OCI-LY1 (cell line): ENCODE data around the gene DDX49.
A peak's percentile ranks its signal among the peaks of the same experiment; 100 is the strongest.

Experiments used
- H2AFZ ChIP-seq: fragments of 200-600 bp; sonication (generic), shearing (Covaris generic); 2 replicates; pipeline ENCODE4 v1.6.0; 2014; ENCODE audit warnings: antibody characterized with exemption, mild to moderate bottlenecking, low read length
- H3F3A ChIP-seq: fragments of 200-600 bp; sonication (generic), shearing (Covaris generic); 2 replicates; pipeline ENCODE4 v1.6.0; 2014; ENCODE audit warnings: mild to moderate bottlenecking, antibody characterized with exemption, low read length, moderate library complexity; ENCODE audit not compliant: insufficient read depth
- H3K27ac ChIP-seq: fragments of 200-600 bp; sonication (generic); 2 replicates; pipeline ENCODE4 v1.5.1; 2014; ENCODE audit warnings: low read length, mixed run types, mild to moderate bottlenecking, low read depth; ENCODE audit not compliant: poor library complexity, severe bottlenecking
- H3K27me3 ChIP-seq: fragments of 200-600 bp; sonication (generic); 2 replicates; pipeline ENCODE4 v1.6.0; 2014; ENCODE audit warnings: antibody characterized with exemption, mild to moderate bottlenecking, low read length, moderate library complexity; ENCODE audit not compliant: insufficient read depth
- H3K36me3 ChIP-seq: fragments of 200-600 bp; sonication (generic); 2 replicates; pipeline ENCODE4 v1.6.1; 2014; ENCODE audit warnings: mild to moderate bottlenecking, antibody characterized with exemption, low read length, moderate library complexity, mixed read lengths; ENCODE audit not compliant: insufficient read depth
- H3K4me1 ChIP-seq: fragments of 200-600 bp; sonication (generic); 2 replicates; pipeline ENCODE4 v1.5.1; 2014; ENCODE audit warnings: mild to moderate bottlenecking, low read length, moderate library complexity; ENCODE audit not compliant: insufficient read depth, severe bottlenecking
- H3K4me2 ChIP-seq: fragments of 200-600 bp; sonication (generic), shearing (Covaris generic); 2 replicates; pipeline ENCODE4 v1.6.1; 2014; ENCODE audit warnings: low read length
- H3K4me3 ChIP-seq: fragments of 200-600 bp; sonication (generic); 2 replicates; pipeline ENCODE4 v1.5.1; 2014; ENCODE audit warnings: low read length, low read depth, mild to moderate bottlenecking, mixed read lengths; ENCODE audit not compliant: poor library complexity, severe bottlenecking
- H3K79me2 ChIP-seq: fragments of 200-600 bp; shearing (Covaris generic); 2 replicates; pipeline ENCODE4 v1.6.1; 2016; ENCODE audit warnings: mixed run types, low read length, mixed read lengths; ENCODE audit not compliant: insufficient read depth
- H3K9ac ChIP-seq: fragments of 200-600 bp; sonication (generic), shearing (Covaris generic); 2 replicates; pipeline ENCODE4 v1.6.1; 2014; ENCODE audit warnings: mild to moderate bottlenecking, low read length, mixed read lengths
- H3K9me2 ChIP-seq: fragments of 200-600 bp; sonication (generic), shearing (Covaris generic); 2 replicates; pipeline ENCODE4 v1.6.1; 2014; ENCODE audit warnings: low read depth, mild to moderate bottlenecking, low read length, mixed read lengths
- H3K9me3 ChIP-seq: fragments of 200-600 bp; shearing (Covaris generic); 2 replicates; pipeline ENCODE4 v1.6.1; 2014; ENCODE audit warnings: low read length, mixed read lengths
- H4K20me1 ChIP-seq: fragments of 200-600 bp; sonication (generic), shearing (Covaris generic); 2 replicates; pipeline ENCODE4 v1.6.0; 2016; ENCODE audit warnings: mild to moderate bottlenecking, low read length; ENCODE audit not compliant: insufficient read depth
- EZH2 ChIP-seq: fragments of 200-600 bp; sonication (generic), shearing (Covaris generic); IDR thresholded peaks from 2 replicates; pipeline ENCODE4 v1.8.0; 2017; ENCODE audit warnings: borderline replicate concordance, mixed run types, mild to moderate bottlenecking, antibody characterized with exemption, low read length, moderate library complexity, mixed read lengths
- TF ChIP-seq, protein P1 (sequence below): fragments of 200-600 bp; sonication (generic), shearing (Covaris generic); IDR thresholded peaks from 2 replicates; pipeline ENCODE4 v1.5.1; 2017; ENCODE audit warnings: mild to moderate bottlenecking, antibody characterized with exemption, low read length, moderate library complexity, mixed read lengths

DDX49 gene

DNA sequence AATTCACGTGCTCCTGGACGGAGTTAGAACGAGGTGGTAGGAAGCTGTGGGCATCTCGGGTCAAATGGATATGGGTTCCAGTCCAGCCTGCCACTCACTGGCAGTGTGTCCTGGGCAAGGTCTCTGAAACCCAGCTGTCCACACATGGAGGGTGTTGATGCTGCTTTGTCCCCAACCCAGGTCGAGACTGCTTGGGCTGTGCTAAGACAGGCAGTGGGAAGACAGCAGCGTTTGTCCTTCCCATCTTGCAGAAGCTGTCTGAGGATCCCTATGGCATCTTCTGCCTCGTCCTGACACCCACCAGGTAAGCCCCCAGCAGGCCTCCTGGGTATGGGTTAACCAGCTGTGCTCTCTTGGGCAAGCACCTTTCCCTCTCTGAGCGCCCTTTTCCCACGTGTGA, 885 bp downstream of the DDX49 start:
- Histone ChIP-seq H3K4me2 (peak overlapping the region; percentile 90), H3K27ac (no peak overlapping the region), H3K4me3 (peak overlapping the region; percentile 94), H3K4me1 (peaks cover 31% of the 10 kb centered on the region), H3K36me3 (peaks cover 41% of the 10 kb centered on the region), H3K9me2 (no peaks in the 10 kb centered on the region), H3K27me3 (no peaks in the 10 kb centered on the region), H3K9me3 (no peaks in the 10 kb centered on the region), H4K20me1 (no peaks in the 10 kb centered on the region), H3K79me2 (peaks cover 14% of the 10 kb centered on the region), H3K9ac (peak overlapping the region; percentile 87), H3F3A (no peaks in the 10 kb centered on the region), H2AFZ (no peak overlapping the region)
- TF ChIP-seq, protein P1, sequence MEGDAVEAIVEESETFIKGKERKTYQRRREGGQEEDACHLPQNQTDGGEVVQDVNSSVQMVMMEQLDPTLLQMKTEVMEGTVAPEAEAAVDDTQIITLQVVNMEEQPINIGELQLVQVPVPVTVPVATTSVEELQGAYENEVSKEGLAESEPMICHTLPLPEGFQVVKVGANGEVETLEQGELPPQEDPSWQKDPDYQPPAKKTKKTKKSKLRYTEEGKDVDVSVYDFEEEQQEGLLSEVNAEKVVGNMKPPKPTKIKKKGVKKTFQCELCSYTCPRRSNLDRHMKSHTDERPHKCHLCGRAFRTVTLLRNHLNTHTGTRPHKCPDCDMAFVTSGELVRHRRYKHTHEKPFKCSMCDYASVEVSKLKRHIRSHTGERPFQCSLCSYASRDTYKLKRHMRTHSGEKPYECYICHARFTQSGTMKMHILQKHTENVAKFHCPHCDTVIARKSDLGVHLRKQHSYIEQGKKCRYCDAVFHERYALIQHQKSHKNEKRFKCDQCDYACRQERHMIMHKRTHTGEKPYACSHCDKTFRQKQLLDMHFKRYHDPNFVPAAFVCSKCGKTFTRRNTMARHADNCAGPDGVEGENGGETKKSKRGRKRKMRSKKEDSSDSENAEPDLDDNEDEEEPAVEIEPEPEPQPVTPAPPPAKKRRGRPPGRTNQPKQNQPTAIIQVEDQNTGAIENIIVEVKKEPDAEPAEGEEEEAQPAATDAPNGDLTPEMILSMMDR = no peak
- TF ChIP-seq EZH2 = no peak

DNA sequence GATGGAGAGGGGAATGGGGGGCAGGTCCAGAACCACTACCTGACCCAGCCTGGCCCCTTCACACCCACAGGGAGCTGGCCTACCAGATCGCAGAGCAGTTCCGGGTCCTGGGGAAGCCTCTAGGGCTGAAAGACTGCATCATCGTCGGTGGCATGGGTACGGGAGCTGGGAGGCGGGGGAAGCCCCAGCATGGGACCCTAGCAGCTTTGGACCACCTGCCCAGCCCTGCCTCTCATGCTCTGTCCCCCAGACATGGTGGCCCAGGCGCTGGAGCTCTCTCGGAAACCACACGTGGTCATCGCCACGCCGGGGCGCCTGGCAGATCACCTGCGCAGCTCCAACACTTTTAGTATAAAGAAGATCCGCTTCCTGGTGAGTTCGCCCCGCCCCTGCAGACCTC, 2.1 kb downstream of the DDX49 start:
- Histone ChIP-seq H3K9me3 (no peaks in the 10 kb centered on the region), H3K9me2 (no peaks in the 10 kb centered on the region), H3K4me1 (peaks cover 31% of the 10 kb centered on the region), H3K27me3 (no peaks in the 10 kb centered on the region), H3K4me3 (no peak overlapping the region), H3K36me3 (peaks cover 49% of the 10 kb centered on the region), H3K9ac (no peak overlapping the region), H3K4me2 (no peak overlapping the region), H3K27ac (no peak overlapping the region), H3K79me2 (peaks cover 13% of the 10 kb centered on the region), H2AFZ (no peak overlapping the region), H4K20me1 (no peaks in the 10 kb centered on the region), H3F3A (no peaks in the 10 kb centered on the region)
- TF ChIP-seq EZH2 = no peak
- TF ChIP-seq, protein P1 = no peak

DNA sequence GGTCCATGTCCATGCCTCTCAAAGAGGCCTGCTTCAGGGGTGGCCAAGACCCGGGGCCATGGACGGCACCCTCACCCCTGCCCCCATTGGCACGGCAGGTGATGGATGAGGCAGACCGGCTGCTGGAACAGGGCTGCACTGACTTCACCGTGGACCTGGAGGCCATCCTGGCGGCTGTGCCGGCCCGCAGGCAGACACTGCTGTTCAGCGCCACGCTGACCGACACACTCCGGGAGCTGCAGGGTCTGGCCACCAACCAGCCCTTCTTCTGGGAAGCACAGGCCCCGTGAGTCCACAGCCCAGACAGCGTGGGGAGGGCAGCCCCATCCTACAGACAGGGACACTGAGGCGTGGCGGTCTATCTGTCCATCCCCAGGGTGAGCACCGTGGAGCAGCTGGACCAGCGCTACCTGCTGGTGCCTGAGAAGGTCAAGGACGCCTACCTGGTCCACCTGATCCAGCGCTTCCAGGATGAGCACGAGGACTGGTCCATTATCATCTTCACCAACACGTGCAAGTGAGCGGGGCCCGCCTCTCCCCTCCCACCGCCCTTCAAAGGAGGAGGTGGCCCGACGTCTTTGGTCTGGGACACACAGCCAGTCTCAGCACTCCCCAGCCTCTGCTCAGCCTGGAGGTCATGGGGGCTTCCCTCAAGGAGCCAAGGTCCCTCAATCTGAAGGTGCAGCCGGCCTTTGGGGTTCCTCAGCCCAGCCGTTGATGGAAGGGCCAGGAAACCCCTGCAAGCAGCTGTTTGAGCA, 2.9 kb downstream of the DDX49 start:
- H4K20me1 ChIP-seq = no peaks in the 10 kb centered on the region
- H3K36me3 ChIP-seq = peaks cover 55% of the 10 kb centered on the region
- TF ChIP-seq EZH2 = no peak
- TF ChIP-seq, protein P1 = no peak
- H3K4me2 ChIP-seq = no peak overlapping the region
- no peak overlapping the region for H3K9ac ChIP-seq
- peaks cover 25% of the 10 kb centered on the region for H3K4me1 ChIP-seq
- H3K79me2 ChIP-seq = peaks cover 10% of the 10 kb centered on the region
- H3K27me3 ChIP-seq = no peaks in the 10 kb centered on the region
- H3F3A ChIP-seq = no peaks in the 10 kb centered on the region
- H3K9me3 ChIP-seq = no peaks in the 10 kb centered on the region
- no peak overlapping the region for H3K4me3 ChIP-seq
- no peak overlapping the region for H2AFZ ChIP-seq
- H3K27ac ChIP-seq = no peak overlapping the region
- no peaks in the 10 kb centered on the region for H3K9me2 ChIP-seq
